ENCODE data around the gene CCR3.

The CCR3 gene

DNA sequence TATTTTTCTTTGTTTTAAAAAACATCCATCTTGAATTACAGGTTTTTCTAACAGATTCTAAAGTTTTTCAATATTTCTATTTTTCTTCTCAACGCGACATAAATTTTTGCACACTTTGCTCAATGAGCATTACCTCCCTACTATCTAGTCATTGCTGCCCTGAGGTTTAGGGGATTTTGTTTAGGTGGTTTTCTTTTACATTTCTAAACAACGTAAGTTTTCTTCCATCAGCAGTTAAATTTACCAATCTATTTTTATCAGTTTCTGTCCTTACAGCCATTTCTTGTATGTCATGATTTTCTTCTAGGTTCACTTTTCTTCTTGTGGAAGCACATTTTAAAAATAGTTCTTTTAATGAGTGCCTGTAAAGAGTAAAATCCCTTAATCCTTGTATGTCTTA, 62.5 kb downstream of the CCR3 start:
- H2AFZ ChIP-seq (ENCODE audit: low read depth, low read length): no peak overlapping the region
- H3K36me3 ChIP-seq (ENCODE audit: insufficient read depth, low read length): no peaks in the 10 kb centered on the region
- H3K9ac ChIP-seq (ENCODE audit: low read depth, low read length): no peak overlapping the region
- H3K4me1 ChIP-seq (ENCODE audit: insufficient read depth, low read length): peaks cover 25% of the 10 kb centered on the region
- DNase-seq (no peak), ATAC-seq (ENCODE audit: insufficient read depth, low read depth) (no peak)
- H3K4me2 ChIP-seq (ENCODE audit: insufficient read depth, low read length): no peak overlapping the region
- no peak overlapping the region for H3K4me3 ChIP-seq (ENCODE audit: low read depth in 1 of 2, low read length in 2 of 2)
- H4K20me1 ChIP-seq (ENCODE audit: insufficient read depth, low read length): no peaks in the 10 kb centered on the region
- TF ChIP-seq EZH2 (IDR thresholded peaks at IDR 0.05; ENCODE audit: borderline replicate concordance, low read depth, low read length, severe bottlenecking): no peak
- TF ChIP-seq, protein P1, sequence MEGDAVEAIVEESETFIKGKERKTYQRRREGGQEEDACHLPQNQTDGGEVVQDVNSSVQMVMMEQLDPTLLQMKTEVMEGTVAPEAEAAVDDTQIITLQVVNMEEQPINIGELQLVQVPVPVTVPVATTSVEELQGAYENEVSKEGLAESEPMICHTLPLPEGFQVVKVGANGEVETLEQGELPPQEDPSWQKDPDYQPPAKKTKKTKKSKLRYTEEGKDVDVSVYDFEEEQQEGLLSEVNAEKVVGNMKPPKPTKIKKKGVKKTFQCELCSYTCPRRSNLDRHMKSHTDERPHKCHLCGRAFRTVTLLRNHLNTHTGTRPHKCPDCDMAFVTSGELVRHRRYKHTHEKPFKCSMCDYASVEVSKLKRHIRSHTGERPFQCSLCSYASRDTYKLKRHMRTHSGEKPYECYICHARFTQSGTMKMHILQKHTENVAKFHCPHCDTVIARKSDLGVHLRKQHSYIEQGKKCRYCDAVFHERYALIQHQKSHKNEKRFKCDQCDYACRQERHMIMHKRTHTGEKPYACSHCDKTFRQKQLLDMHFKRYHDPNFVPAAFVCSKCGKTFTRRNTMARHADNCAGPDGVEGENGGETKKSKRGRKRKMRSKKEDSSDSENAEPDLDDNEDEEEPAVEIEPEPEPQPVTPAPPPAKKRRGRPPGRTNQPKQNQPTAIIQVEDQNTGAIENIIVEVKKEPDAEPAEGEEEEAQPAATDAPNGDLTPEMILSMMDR (IDR thresholded peaks at IDR 0.05; ENCODE audit: borderline replicate concordance, extremely low read depth, low read length, poor library complexity, severe bottlenecking): no peak
- H3K9me3 ChIP-seq (ENCODE audit: insufficient read depth, low read length, severe bottlenecking): no peaks in the 10 kb centered on the region
- no peaks in the 10 kb centered on the region for H3K27me3 ChIP-seq (ENCODE audit: insufficient read depth, low read length, poor library complexity)
- H3K27ac ChIP-seq (ENCODE audit: low read length): no peak overlapping the region
- H3K79me2 ChIP-seq (ENCODE audit: insufficient read depth, low read length): no peaks in the 10 kb centered on the region

DNA sequence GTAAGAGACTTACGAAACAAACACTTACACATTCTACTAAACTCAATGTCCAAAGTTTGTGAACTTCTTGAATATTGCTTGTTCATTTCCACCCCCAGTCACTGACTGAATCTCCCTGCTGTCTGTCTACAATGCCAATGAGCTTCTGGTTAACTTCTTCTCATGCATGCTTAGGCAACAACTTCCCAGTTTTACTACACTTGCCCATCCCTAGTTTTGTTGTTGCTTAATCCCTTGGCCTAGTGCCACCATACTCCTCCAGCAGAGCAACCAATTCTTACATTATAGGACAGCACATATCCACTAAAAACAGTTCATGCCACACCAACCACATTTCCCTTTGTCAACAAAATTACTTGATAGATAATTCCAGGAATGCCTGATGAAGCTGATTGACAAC, 70.7 kb downstream of the CCR3 start:
- Histone ChIP-seq H3K79me2 (ENCODE audit: insufficient read depth, low read length) (no peaks in the 10 kb centered on the region), H4K20me1 (ENCODE audit: insufficient read depth, low read length) (no peaks in the 10 kb centered on the region), H3K27me3 (ENCODE audit: insufficient read depth, low read length, poor library complexity) (no peaks in the 10 kb centered on the region), H3K4me2 (ENCODE audit: insufficient read depth, low read length) (no peak overlapping the region), H3K9me3 (ENCODE audit: insufficient read depth, low read length, severe bottlenecking) (peaks cover 5% of the 10 kb centered on the region), H3K4me3 (ENCODE audit: low read depth in 1 of 2, low read length in 2 of 2) (no peak overlapping the region), H3K9ac (ENCODE audit: low read depth, low read length) (no peak overlapping the region), H2AFZ (ENCODE audit: low read depth, low read length) (no peak overlapping the region), H3K36me3 (ENCODE audit: insufficient read depth, low read length) (no peaks in the 10 kb centered on the region), H3K4me1 (ENCODE audit: insufficient read depth, low read length) (peaks cover 15% of the 10 kb centered on the region), H3K27ac (ENCODE audit: low read length) (no peak overlapping the region)
- DNase-seq (no peak), ATAC-seq (ENCODE audit: insufficient read depth, low read depth) (no peak)
- TF ChIP-seq, protein P1 (IDR thresholded peaks at IDR 0.05; ENCODE audit: borderline replicate concordance, extremely low read depth, low read length, poor library complexity, severe bottlenecking): no peak
- TF ChIP-seq EZH2 (IDR thresholded peaks at IDR 0.05; ENCODE audit: borderline replicate concordance, low read depth, low read length, severe bottlenecking): no peak

DNA sequence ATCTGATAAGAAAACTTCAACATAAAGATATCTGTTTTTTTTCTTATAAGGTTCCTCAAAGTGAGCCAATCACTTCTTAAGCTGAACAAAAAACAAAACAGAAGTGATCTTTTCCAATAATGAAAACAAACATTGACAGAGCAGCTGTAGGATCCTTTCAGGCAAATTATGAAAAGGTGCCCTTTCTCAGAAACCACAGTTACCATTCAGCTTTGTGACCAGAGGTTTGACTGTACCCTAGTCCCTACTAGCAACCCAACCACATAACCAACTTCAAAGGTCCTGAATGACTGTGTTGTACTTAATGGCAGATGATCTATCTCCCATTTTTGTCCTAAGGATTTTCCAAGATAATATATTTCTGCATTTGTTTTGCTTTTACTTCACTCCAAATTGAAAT, 72.3 kb downstream of the CCR3 start:
- Histone ChIP-seq H3K4me3 (ENCODE audit: low read depth in 1 of 2, low read length in 2 of 2) (no peak overlapping the region), H3K9me3 (ENCODE audit: insufficient read depth, low read length, severe bottlenecking) (peaks cover 5% of the 10 kb centered on the region), H4K20me1 (ENCODE audit: insufficient read depth, low read length) (no peaks in the 10 kb centered on the region), H3K36me3 (ENCODE audit: insufficient read depth, low read length) (no peaks in the 10 kb centered on the region), H3K4me2 (ENCODE audit: insufficient read depth, low read length) (no peak overlapping the region), H3K9ac (ENCODE audit: low read depth, low read length) (no peak overlapping the region), H3K27me3 (ENCODE audit: insufficient read depth, low read length, poor library complexity) (no peaks in the 10 kb centered on the region), H3K4me1 (ENCODE audit: insufficient read depth, low read length) (peaks cover 15% of the 10 kb centered on the region), H3K79me2 (ENCODE audit: insufficient read depth, low read length) (no peaks in the 10 kb centered on the region), H2AFZ (ENCODE audit: low read depth, low read length) (no peak overlapping the region), H3K27ac (ENCODE audit: low read length) (no peak overlapping the region)
- no peak for TF ChIP-seq EZH2 (IDR thresholded peaks at IDR 0.05; ENCODE audit: borderline replicate concordance, low read depth, low read length, severe bottlenecking)
- DNase-seq (peak; percentile 41), ATAC-seq (ENCODE audit: insufficient read depth, low read depth) (peak; percentile 99)

DNA sequence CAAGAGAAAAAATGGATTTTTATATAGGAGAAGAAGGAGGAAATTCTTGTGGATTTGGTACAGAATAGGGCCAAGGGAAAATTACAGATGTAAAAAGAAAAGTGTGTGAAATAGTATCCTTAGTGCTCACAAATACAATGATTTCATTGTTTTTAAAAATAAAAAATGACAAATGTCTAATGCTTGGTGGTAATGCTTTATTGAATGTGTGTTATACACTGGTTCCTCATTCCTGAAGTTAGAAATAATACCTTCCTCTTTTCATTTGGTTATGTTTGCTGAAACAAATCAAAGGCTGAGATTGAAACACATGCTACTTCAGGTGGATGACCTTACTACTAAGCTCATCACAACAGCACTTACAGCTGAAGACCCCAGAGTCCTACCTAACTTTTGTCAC, 73.9 kb downstream of the CCR3 start:
- Histone ChIP-seq H2AFZ (ENCODE audit: low read depth, low read length) (0 out of 2 replicates have a peak overlapping the region, but pooled peaks have one; percentile 21), H3K4me1 (ENCODE audit: insufficient read depth, low read length) (peaks cover 15% of the 10 kb centered on the region), H3K9me3 (ENCODE audit: insufficient read depth, low read length, severe bottlenecking) (peaks cover 5% of the 10 kb centered on the region), H3K4me3 (ENCODE audit: low read depth in 1 of 2, low read length in 2 of 2) (no peak overlapping the region), H3K36me3 (ENCODE audit: insufficient read depth, low read length) (no peaks in the 10 kb centered on the region), H3K79me2 (ENCODE audit: insufficient read depth, low read length) (no peaks in the 10 kb centered on the region), H3K27ac (ENCODE audit: low read length) (no peak overlapping the region), H3K4me2 (ENCODE audit: insufficient read depth, low read length) (no peak overlapping the region), H3K9ac (ENCODE audit: low read depth, low read length) (no peak overlapping the region), H4K20me1 (ENCODE audit: insufficient read depth, low read length) (no peaks in the 10 kb centered on the region), H3K27me3 (ENCODE audit: insufficient read depth, low read length, poor library complexity) (no peaks in the 10 kb centered on the region)
- TF ChIP-seq, protein P1 (IDR thresholded peaks at IDR 0.05; ENCODE audit: borderline replicate concordance, extremely low read depth, low read length, poor library complexity, severe bottlenecking): no peak
- no peak for TF ChIP-seq EZH2 (IDR thresholded peaks at IDR 0.05; ENCODE audit: borderline replicate concordance, low read depth, low read length, severe bottlenecking)
- DNase-seq: no peak
- no peak for ATAC-seq (ENCODE audit: insufficient read depth, low read depth)

Measured in DND-41 (cell line).